ENCODE results near the gene SFMBT1.

The SFMBT1 gene

GRCh38 chr3:52920841-52921240, 125.0 kb downstream of the SFMBT1 start:
- no peak for TF ChIP-seq CTCF (IDR thresholded peaks at IDR 0.05; ENCODE audit: control insufficient read depth, insufficient read depth, low read depth, low read length, missing control alignments)
- no peak overlapping the region for H3K4me3 ChIP-seq (ENCODE audit: control insufficient read depth, low read depth, low read length)
- no peak for DNase-seq (ENCODE audit: low read depth)

GRCh38 chr3:52917044-52917443, 128.8 kb downstream of the SFMBT1 start:
- no peak for TF ChIP-seq CTCF (IDR thresholded peaks at IDR 0.05; ENCODE audit: control insufficient read depth, insufficient read depth, low read depth, low read length, missing control alignments)
- no peak for DNase-seq (ENCODE audit: low read depth)
- H3K4me3 ChIP-seq (ENCODE audit: control insufficient read depth, low read depth, low read length): no peak overlapping the region

- H3K4me3 ChIP-seq (ENCODE audit: control insufficient read depth, low read depth, low read length): no peak overlapping the region
- DNase-seq (ENCODE audit: low read depth): no peak
- no peak for TF ChIP-seq CTCF (IDR thresholded peaks at IDR 0.05; ENCODE audit: control insufficient read depth, insufficient read depth, low read depth, low read length, missing control alignments)
Measured at GRCh38 chr3:52915294-52915693, 130.6 kb downstream of the SFMBT1 start.

GRCh38 chr3:52912885-52913731, 132.8 kb downstream of the SFMBT1 start:
- TF ChIP-seq CTCF (IDR thresholded peaks at IDR 0.05; ENCODE audit: control insufficient read depth, insufficient read depth, low read depth, low read length, missing control alignments): no peak
- DNase-seq (ENCODE audit: low read depth): no peak
- H3K4me3 ChIP-seq (ENCODE audit: control insufficient read depth, low read depth, low read length): no peak overlapping the region

- H3K4me3 ChIP-seq (ENCODE audit: control insufficient read depth, low read depth, low read length): no peak overlapping the region
- no peak for TF ChIP-seq CTCF (IDR thresholded peaks at IDR 0.05; ENCODE audit: control insufficient read depth, insufficient read depth, low read depth, low read length, missing control alignments)
- no peak for DNase-seq (ENCODE audit: low read depth)
Measured at GRCh38 chr3:52910823-52911222, 135.1 kb downstream of the SFMBT1 start.

GRCh38 chr3:52907497-52907896, 138.4 kb downstream of the SFMBT1 start:
- no peak overlapping the region for H3K4me3 ChIP-seq (ENCODE audit: control insufficient read depth, low read depth, low read length)
- no peak for DNase-seq (ENCODE audit: low read depth)
- TF ChIP-seq CTCF (IDR thresholded peaks at IDR 0.05; ENCODE audit: control insufficient read depth, insufficient read depth, low read depth, low read length, missing control alignments): no peak

Data from AG09309 (cell line).